OCI-LY1 (cell line): ENCODE results near the gene EIF2B2.

ENCODE experiments used
- H2AFZ ChIP-seq: fragments of 200-600 bp; sonication (generic), shearing (Covaris generic); 2 replicates; pipeline ENCODE4 v1.6.0; 2014; ENCODE audit warnings: antibody characterized with exemption, mild to moderate bottlenecking, low read length
- H3F3A ChIP-seq: fragments of 200-600 bp; sonication (generic), shearing (Covaris generic); 2 replicates; pipeline ENCODE4 v1.6.0; 2014; ENCODE audit warnings: mild to moderate bottlenecking, antibody characterized with exemption, low read length, moderate library complexity; ENCODE audit not compliant: insufficient read depth
- H3K27ac ChIP-seq: fragments of 200-600 bp; sonication (generic); 2 replicates; pipeline ENCODE4 v1.5.1; 2014; ENCODE audit warnings: low read length, mixed run types, mild to moderate bottlenecking, low read depth; ENCODE audit not compliant: poor library complexity, severe bottlenecking
- H3K27me3 ChIP-seq: fragments of 200-600 bp; sonication (generic); 2 replicates; pipeline ENCODE4 v1.6.0; 2014; ENCODE audit warnings: antibody characterized with exemption, mild to moderate bottlenecking, low read length, moderate library complexity; ENCODE audit not compliant: insufficient read depth
- H3K36me3 ChIP-seq: fragments of 200-600 bp; sonication (generic); 2 replicates; pipeline ENCODE4 v1.6.1; 2014; ENCODE audit warnings: mild to moderate bottlenecking, antibody characterized with exemption, low read length, moderate library complexity, mixed read lengths; ENCODE audit not compliant: insufficient read depth
- H3K4me1 ChIP-seq: fragments of 200-600 bp; sonication (generic); 2 replicates; pipeline ENCODE4 v1.5.1; 2014; ENCODE audit warnings: mild to moderate bottlenecking, low read length, moderate library complexity; ENCODE audit not compliant: insufficient read depth, severe bottlenecking
- H3K4me2 ChIP-seq: fragments of 200-600 bp; sonication (generic), shearing (Covaris generic); 2 replicates; pipeline ENCODE4 v1.6.1; 2014; ENCODE audit warnings: low read length
- H3K4me3 ChIP-seq: fragments of 200-600 bp; sonication (generic); 2 replicates; pipeline ENCODE4 v1.5.1; 2014; ENCODE audit warnings: low read length, low read depth, mild to moderate bottlenecking, mixed read lengths; ENCODE audit not compliant: poor library complexity, severe bottlenecking
- H3K79me2 ChIP-seq: fragments of 200-600 bp; shearing (Covaris generic); 2 replicates; pipeline ENCODE4 v1.6.1; 2016; ENCODE audit warnings: mixed run types, low read length, mixed read lengths; ENCODE audit not compliant: insufficient read depth
- H3K9ac ChIP-seq: fragments of 200-600 bp; sonication (generic), shearing (Covaris generic); 2 replicates; pipeline ENCODE4 v1.6.1; 2014; ENCODE audit warnings: mild to moderate bottlenecking, low read length, mixed read lengths
- H3K9me2 ChIP-seq: fragments of 200-600 bp; sonication (generic), shearing (Covaris generic); 2 replicates; pipeline ENCODE4 v1.6.1; 2014; ENCODE audit warnings: low read depth, mild to moderate bottlenecking, low read length, mixed read lengths
- H3K9me3 ChIP-seq: fragments of 200-600 bp; shearing (Covaris generic); 2 replicates; pipeline ENCODE4 v1.6.1; 2014; ENCODE audit warnings: low read length, mixed read lengths
- H4K20me1 ChIP-seq: fragments of 200-600 bp; sonication (generic), shearing (Covaris generic); 2 replicates; pipeline ENCODE4 v1.6.0; 2016; ENCODE audit warnings: mild to moderate bottlenecking, low read length; ENCODE audit not compliant: insufficient read depth
- EZH2 ChIP-seq: fragments of 200-600 bp; sonication (generic), shearing (Covaris generic); IDR thresholded peaks from 2 replicates; pipeline ENCODE4 v1.8.0; 2017; ENCODE audit warnings: borderline replicate concordance, mixed run types, mild to moderate bottlenecking, antibody characterized with exemption, low read length, moderate library complexity, mixed read lengths
- TF ChIP-seq, protein P1 (sequence below): fragments of 200-600 bp; sonication (generic), shearing (Covaris generic); IDR thresholded peaks from 2 replicates; pipeline ENCODE4 v1.5.1; 2017; ENCODE audit warnings: mild to moderate bottlenecking, antibody characterized with exemption, low read length, moderate library complexity, mixed read lengths

Gene EIF2B2

DNA sequence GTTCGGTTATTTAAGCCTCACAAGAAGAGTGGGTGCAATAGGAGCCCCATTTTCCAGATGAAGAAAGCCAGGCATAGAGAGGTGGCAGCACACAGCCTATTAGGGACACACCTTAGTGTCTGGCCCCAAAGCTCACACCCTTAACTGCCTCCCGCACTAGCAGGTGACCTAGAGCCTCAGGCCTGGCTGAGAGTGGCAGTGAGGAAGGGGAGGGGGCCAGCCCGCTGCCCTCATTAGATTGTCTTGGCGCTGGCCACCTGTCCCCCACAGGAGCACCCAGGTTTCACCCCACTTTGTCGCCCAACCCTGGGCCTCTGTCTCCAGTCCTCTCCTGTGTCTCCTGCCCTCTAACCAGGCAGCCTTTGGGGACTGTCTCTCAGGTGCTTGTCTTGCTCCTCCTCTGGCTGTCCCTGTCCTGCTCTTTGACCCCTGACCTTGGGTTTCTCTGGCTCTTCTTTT, 28.8 kb upstream of the EIF2B2 start:
- H3K4me2 ChIP-seq, result no peak overlapping the region
- H3K9me3 ChIP-seq, result no peaks in the 10 kb centered on the region
- no peaks in the 10 kb centered on the region for H3K36me3 ChIP-seq
- TF ChIP-seq, protein P1, sequence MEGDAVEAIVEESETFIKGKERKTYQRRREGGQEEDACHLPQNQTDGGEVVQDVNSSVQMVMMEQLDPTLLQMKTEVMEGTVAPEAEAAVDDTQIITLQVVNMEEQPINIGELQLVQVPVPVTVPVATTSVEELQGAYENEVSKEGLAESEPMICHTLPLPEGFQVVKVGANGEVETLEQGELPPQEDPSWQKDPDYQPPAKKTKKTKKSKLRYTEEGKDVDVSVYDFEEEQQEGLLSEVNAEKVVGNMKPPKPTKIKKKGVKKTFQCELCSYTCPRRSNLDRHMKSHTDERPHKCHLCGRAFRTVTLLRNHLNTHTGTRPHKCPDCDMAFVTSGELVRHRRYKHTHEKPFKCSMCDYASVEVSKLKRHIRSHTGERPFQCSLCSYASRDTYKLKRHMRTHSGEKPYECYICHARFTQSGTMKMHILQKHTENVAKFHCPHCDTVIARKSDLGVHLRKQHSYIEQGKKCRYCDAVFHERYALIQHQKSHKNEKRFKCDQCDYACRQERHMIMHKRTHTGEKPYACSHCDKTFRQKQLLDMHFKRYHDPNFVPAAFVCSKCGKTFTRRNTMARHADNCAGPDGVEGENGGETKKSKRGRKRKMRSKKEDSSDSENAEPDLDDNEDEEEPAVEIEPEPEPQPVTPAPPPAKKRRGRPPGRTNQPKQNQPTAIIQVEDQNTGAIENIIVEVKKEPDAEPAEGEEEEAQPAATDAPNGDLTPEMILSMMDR, result no peak
- no peak for TF ChIP-seq EZH2
- no peak overlapping the region for H2AFZ ChIP-seq
- H3K4me3 ChIP-seq, result no peak overlapping the region
- no peaks in the 10 kb centered on the region for H3F3A ChIP-seq
- H3K9ac ChIP-seq, result no peak overlapping the region
- no peaks in the 10 kb centered on the region for H3K9me2 ChIP-seq
- no peaks in the 10 kb centered on the region for H3K27me3 ChIP-seq
- H4K20me1 ChIP-seq, result no peaks in the 10 kb centered on the region
- H3K79me2 ChIP-seq, result no peaks in the 10 kb centered on the region
- H3K4me1 ChIP-seq, result no peaks in the 10 kb centered on the region
- H3K27ac ChIP-seq, result no peak overlapping the region

DNA sequence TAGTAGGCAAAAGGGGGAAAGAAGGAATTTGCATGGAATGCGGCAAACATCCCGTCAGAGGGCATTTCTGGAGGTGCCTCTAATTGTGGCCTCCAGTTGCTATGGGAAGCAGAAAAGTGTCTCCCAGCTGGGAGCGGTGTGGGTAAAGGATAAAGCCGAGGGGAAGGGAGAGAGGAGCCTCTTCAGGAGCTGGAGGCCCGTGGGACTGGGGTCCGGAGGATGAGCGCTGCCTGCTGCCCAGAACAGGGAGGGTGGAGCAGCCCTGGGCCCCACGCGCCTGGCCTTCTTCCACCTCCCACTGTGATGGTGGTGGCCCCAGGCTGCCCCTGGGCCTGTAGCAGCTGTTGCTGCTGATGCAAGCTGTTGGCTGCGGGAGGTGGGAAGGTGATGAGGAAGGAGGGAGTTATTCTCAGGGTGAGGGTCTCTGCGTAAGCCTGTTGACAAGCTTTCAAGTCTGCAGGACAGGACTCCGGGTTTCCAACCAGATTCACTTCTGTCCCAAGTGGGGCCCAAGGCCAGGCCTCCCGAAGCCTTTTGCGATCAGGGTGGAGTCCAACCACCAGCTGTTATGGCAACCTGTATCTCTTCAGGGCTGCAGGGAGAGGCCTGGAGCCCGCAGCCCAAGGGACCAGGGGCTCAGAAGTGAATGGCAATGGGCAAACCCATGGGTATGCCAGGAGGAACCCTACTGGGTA, 28.2 kb upstream of the EIF2B2 start:
- Histone ChIP-seq H3K4me3 (no peak overlapping the region), H3K9ac (no peak overlapping the region), H3K79me2 (no peaks in the 10 kb centered on the region), H3F3A (no peaks in the 10 kb centered on the region), H3K9me3 (no peaks in the 10 kb centered on the region), H4K20me1 (no peaks in the 10 kb centered on the region), H3K4me1 (no peaks in the 10 kb centered on the region), H3K36me3 (no peaks in the 10 kb centered on the region), H3K27me3 (no peaks in the 10 kb centered on the region), H2AFZ (no peak overlapping the region), H3K27ac (no peak overlapping the region), H3K4me2 (no peak overlapping the region), H3K9me2 (no peaks in the 10 kb centered on the region)
- TF ChIP-seq, protein P1, result no peak

DNA sequence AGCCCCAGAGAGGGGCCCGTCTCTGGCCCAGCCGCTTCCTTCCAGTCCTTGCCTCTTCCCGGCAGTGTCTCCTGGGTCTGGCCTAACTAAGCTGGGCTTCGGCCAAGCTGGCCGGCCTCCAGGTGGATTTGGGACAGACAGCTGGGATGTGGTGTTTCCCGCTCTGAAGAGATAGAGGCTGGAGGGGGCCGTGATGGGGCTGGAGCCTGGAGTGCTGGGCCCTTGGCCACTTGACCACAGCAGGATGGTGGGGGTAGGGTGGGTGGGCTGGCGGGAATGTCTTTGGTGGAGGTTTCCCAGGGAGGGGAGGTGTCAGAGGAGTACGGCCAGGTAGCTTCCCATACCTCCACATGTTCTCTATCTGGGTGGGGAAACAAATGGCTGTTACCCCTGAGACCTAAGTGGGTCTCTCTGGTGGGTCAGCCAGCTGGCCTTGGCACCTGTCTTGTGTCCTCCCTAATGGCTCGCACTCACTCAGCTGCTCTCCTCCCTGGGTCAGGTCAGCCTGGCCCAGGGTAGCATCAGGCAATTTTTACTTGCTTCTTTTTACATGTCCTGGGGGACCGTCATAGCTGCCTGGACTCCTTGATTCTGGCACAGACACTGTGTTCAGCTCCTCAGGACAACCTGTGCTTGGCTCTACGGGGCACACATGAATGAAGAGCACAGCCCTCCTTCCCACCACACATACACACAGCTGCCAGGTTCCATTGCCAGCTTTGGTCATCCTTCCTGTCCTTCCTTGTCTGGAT, 27.5 kb upstream of the EIF2B2 start:
- Histone ChIP-seq H3K27ac (no peak overlapping the region), H3K4me2 (no peak overlapping the region), H4K20me1 (no peaks in the 10 kb centered on the region), H3K9me2 (no peaks in the 10 kb centered on the region), H3K9ac (no peak overlapping the region), H3K27me3 (peaks cover 4% of the 10 kb centered on the region; the same call in 1 of the 2 replicates), H3K9me3 (no peaks in the 10 kb centered on the region), H3K4me1 (no peaks in the 10 kb centered on the region), H3K79me2 (no peaks in the 10 kb centered on the region), H3K36me3 (no peaks in the 10 kb centered on the region), H3K4me3 (no peak overlapping the region), H2AFZ (no peak overlapping the region), H3F3A (no peaks in the 10 kb centered on the region)
- TF ChIP-seq, protein P1, result no peak
- TF ChIP-seq EZH2, result no peak
